PFSK-1 (cell line): ENCODE data around the gene ALDOA.

Experiments used
- FOXP2 ChIP-seq: optimal IDR thresholded peaks from 2 replicates; pipeline ENCODE3; 2011; ENCODE audit warnings: borderline replicate concordance, control low read depth, inconsistent platforms; ENCODE audit not compliant: insufficient read depth; ENCODE audit errors: extremely low read length, extremely low read depth
- POLR2AphosphoS5 ChIP-seq: IDR thresholded peaks from 2 replicates; pipeline ENCODE4 v1.6.1; 2012; ENCODE audit warnings: low read depth, mild to moderate bottlenecking, control low read depth, low read length, moderate library complexity
- SIN3A ChIP-seq: IDR thresholded peaks from 2 replicates; pipeline ENCODE4 v1.6.1; 2012; ENCODE audit warnings: mild to moderate bottlenecking, low read length, moderate library complexity, borderline replicate concordance; ENCODE audit not compliant: insufficient read depth
- TAF1 ChIP-seq: IDR thresholded peaks from 2 replicates; pipeline ENCODE4 v1.6.1; 2012; ENCODE audit warnings: low read length, control low read depth, borderline replicate concordance; ENCODE audit not compliant: insufficient read depth
- TF ChIP-seq, protein P1 (sequence below), 2 experiments: IDR thresholded peaks; 2 replicates each; pipeline versions ENCODE4 v1.6.1 to v1.8.0; 2011 to 2012; ENCODE audit warnings: low read depth in 2 of 2, low read length in 2 of 2, control low read depth in 1 of 2, inconsistent platforms in 1 of 2, mild to moderate bottlenecking in 1 of 2, moderate library complexity in 1 of 2; ENCODE audit not compliant: insufficient read depth in 1 of 2

Gene ALDOA

DNA sequence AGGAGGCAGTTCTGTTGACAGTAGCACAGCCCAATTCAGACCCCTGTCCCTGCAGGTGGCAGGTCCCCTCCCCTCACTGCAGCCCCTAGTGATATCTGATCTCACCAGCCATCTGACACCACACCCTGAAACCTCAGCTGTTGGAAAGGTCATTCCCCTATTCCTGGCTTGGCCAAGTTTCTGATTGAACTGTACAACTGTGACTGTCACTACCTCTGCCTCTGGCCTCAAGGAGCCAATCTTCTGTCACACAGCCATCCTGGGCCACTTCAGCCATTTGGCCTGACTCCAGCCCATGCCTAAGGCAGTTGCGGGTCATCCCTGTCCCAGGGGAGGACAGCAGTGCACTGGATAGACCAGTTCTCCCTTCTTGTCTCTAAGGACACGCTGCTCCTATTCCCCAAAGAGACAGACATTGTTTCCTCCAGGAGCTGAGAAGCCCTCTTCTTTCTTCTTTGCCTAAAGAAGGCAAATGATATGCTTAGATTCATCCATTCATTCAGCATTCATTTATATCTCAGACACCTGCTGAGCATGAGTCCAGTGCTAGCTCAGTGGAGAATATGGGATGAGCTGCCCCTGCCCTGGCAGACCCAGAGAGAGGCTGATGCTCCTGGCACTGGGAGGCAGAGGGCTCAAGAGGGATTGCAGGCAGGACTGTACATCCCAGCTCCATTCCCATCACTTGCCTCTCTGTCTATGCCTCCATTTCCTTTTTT is 4.6 kb upstream of the ALDOA start:
- TF ChIP-seq, protein P1, sequence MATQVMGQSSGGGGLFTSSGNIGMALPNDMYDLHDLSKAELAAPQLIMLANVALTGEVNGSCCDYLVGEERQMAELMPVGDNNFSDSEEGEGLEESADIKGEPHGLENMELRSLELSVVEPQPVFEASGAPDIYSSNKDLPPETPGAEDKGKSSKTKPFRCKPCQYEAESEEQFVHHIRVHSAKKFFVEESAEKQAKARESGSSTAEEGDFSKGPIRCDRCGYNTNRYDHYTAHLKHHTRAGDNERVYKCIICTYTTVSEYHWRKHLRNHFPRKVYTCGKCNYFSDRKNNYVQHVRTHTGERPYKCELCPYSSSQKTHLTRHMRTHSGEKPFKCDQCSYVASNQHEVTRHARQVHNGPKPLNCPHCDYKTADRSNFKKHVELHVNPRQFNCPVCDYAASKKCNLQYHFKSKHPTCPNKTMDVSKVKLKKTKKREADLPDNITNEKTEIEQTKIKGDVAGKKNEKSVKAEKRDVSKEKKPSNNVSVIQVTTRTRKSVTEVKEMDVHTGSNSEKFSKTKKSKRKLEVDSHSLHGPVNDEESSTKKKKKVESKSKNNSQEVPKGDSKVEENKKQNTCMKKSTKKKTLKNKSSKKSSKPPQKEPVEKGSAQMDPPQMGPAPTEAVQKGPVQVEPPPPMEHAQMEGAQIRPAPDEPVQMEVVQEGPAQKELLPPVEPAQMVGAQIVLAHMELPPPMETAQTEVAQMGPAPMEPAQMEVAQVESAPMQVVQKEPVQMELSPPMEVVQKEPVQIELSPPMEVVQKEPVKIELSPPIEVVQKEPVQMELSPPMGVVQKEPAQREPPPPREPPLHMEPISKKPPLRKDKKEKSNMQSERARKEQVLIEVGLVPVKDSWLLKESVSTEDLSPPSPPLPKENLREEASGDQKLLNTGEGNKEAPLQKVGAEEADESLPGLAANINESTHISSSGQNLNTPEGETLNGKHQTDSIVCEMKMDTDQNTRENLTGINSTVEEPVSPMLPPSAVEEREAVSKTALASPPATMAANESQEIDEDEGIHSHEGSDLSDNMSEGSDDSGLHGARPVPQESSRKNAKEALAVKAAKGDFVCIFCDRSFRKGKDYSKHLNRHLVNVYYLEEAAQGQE (IDR thresholded peaks at IDR 0.05; ENCODE audit: insufficient read depth in 1 of 2, low read depth in 2 of 2, low read length in 2 of 2), result no peak
- TF ChIP-seq FOXP2 (no peak), TAF1 (no peak), SIN3A (no peak), POLR2AphosphoS5 (no peak)

DNA sequence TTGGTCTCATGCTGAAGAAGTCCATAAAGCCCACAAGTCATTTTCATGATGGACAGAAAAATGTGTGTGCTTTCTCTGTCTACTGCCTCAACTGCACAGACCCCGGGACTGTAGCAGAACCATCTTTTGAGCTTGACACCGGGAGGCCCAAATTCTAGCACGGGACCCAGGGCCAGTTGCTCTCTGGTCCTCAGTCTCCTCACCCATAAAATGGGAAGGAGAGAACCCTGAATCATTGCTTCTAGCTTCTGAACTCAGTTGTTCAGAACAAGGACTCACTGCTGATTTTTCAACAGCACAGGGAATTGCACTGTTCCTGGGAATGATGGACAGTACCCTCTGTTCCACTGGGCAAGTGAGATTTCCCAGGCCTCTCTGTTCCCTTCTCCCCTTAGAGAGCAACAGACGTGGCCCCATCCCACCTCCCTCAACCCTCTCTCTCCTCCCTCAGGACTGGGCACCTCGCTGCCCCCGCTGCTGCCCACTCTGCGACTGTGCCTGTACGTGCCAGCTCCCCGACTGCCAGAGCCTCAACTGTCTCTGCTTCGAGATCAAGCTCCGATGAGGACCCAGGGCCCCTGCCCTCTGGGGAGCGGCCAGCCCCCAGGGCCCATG is 2.2 kb upstream of the ALDOA start:
- no peak for TF ChIP-seq FOXP2
- no peak for TF ChIP-seq POLR2AphosphoS5
- no peak for TF ChIP-seq TAF1
- TF ChIP-seq, protein P1 (IDR thresholded peaks at IDR 0.05; ENCODE audit: insufficient read depth in 1 of 2, low read depth in 2 of 2, low read length in 2 of 2), result no peak
- TF ChIP-seq SIN3A, result no peak

DNA sequence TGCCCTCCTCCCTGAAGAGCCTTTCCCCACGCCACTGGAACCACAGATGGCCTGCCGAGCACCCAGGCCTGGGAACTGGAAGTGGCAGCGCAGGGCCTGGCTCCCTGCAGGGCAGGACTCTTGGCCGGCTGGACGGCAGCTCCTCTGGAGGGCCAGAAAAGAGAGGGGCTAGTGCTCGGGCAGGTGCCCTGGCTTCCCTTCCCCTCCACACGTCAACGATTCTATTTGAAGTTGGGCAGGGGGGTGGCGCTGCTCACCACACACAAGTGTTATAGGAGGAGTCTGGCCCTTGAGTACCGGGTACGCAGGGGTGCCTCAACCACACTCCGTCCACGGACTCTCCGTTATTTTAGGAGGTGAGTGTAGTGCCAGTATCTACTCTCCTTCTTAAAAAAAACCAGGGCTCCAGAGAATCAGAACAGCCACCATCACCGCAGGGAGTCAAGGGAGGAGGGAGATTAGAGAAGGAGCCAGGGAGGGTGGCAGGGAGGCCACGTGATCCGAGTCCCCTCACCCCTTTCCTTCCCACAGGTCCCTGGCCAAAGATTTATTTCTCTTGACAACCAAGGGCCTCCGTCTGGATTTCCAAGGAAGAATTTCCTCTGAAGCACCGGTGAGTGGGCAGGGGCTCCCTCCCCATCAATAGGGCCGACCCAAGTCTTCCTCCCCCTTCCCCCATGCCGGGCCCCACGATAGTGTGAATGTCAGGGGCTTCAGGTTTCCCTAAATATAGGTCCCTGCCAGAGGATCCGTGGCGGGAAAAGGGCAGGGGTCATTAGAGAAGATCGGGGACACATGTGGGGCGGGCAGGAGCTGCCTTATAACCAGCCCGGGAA is 1.4 kb upstream of the ALDOA start:
- TF ChIP-seq, protein P1 (IDR thresholded peaks at IDR 0.05; ENCODE audit: insufficient read depth in 1 of 2, low read depth in 2 of 2, low read length in 2 of 2), result no peak
- TF ChIP-seq TAF1 (no peak), SIN3A (no peak), FOXP2 (no peak), POLR2AphosphoS5 (no peak)

DNA sequence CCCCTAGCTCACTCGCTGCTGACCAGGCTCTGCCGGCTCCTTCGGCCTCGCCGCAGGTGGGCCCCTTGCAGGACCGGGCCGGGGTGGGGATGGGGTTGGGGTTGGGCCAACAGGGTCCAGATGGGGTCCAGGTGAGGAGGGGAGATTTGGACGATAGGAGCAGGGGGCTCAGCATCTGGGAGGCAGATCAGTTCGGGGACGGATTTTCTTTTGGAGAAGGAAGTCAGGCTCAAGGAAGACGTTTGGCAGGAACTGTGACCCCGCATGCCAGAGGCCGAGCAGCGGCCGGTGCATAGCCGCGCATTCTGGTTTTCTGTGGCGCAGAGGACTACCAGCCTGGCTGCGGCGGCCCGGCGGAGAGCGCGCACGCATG is 845 bp upstream of the ALDOA start:
- no peak for TF ChIP-seq FOXP2
- no peak for TF ChIP-seq TAF1
- TF ChIP-seq POLR2AphosphoS5, result peak; percentile 50; the same call in 1 of the 2 replicates

DNA sequence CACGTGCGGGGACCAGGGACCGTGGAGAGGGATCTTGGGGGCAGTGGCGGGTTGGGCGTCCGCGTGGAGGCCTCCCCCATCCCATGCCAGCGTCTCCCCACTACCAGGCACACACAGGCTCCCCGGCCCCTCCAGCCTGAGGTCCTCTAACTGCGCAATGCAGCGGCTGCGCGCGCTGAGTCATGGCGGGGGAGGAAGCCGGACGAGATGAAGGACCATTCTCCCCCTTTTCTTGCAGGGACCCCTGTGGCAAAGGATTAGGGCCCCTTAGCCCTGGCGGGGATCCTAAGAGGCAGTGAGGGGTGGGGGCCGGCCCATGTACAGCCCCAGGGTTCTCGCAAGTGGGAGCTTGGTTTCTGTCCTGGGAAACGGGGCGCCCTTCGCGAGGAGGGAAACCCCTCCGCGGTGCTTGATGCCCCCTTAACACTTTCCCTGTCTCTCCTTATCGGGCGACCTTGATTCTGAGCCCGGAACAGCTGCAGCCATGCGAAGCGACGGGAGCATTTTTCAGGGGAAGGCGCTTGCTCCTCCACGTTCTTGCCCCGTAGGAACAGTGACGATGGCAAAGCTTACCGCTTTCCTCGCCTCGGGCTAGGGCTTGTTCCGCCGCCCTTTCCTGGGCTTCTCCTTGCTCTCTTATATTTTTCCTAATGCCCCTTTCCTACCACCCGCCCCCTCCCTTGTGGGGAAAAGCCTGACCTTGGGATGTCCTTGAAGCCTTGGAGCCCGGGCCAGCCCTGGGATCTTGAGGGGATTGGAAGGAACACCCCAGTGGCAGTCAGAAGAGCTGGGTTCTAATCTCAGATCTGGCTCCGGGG is 592 bp downstream of the ALDOA start:
- TF ChIP-seq POLR2AphosphoS5 (no peak; the same call in 1 of the 2 replicates), FOXP2 (no peak), TAF1 (no peak), SIN3A (no peak)
- TF ChIP-seq, protein P1 (IDR thresholded peaks at IDR 0.05; ENCODE audit: insufficient read depth in 1 of 2, low read depth in 2 of 2, low read length in 2 of 2), result no peak
